Pulmonary artery endothelial cell (primary cell): ENCODE measurements around the gene PPM1J. TPM values are rescaled to one million over a fixed set of nuclear protein-coding genes. Genes with fewer than 3 reads are reported as not detected.

ENCODE experiments used
- DNase-seq: peaks from one replicate; pipeline ENCODE4 v3.0.0-alpha.2; 2011; ENCODE audit warnings: low read depth, low spot score
- total RNA-seq: library from RNA; depleted of rRNA; stranded (reverse); fragments of >200 nt; gene quantifications from 2 replicates; pipeline ENCODE4 v1.2.3, GENCODE V29; 2014

Gene PPM1J
- total RNA-seq, 1 donor from 2014 or later: 1.8 TPM

GRCh38 chr1:112707221-112708001 is 7.7 kb downstream of the PPM1J start:
- peak; percentile 64 for DNase-seq

GRCh38 chr1:112706505-112707220 is 8.5 kb downstream of the PPM1J start, which contains the start of gene RHOC:
Gene RHOC, minus strand, starts transcription at chr1:112707127. Its CDS starts 3,328 bp downstream, at chr1:112703799.
- no peak for DNase-seq

- peak; percentile 89 for DNase-seq
These were observed 10.1 kb downstream of the PPM1J start for GRCh38 chr1:112704934-112705627.

- no peak for DNase-seq
These were observed 10.7 kb downstream of the PPM1J start for GRCh38 chr1:112704391-112704933.

- DNase-seq: no peak
These were observed 11.4 kb downstream of the PPM1J start for GRCh38 chr1:112703706-112704105.

GRCh38 chr1:112702420-112703261 is 12.5 kb downstream of the PPM1J start:
- no peak for DNase-seq

- DNase-seq: no peak
These were observed 13.1 kb downstream of the PPM1J start for GRCh38 chr1:112702067-112702395.

GRCh38 chr1:112701227-112702066 is 13.7 kb downstream of the PPM1J start:
- DNase-seq: no peak

- DNase-seq: peak; percentile 96
These were observed 14.6 kb downstream of the PPM1J start for GRCh38 chr1:112700290-112701226.

GRCh38 chr1:112699425-112700144 is 15.5 kb downstream of the PPM1J start:
- DNase-seq: no peak

GRCh38 chr1:112698366-112699310 is 16.5 kb downstream of the PPM1J start:
- DNase-seq: no peak

GRCh38 chr1:112697781-112698201 is 17.3 kb downstream of the PPM1J start:
- no peak for DNase-seq

- DNase-seq: no peak
These were observed 18.4 kb downstream of the PPM1J start for GRCh38 chr1:112696578-112697314.

- DNase-seq: no peak
These were observed 19.9 kb downstream of the PPM1J start for GRCh38 chr1:112695276-112695675.

GRCh38 chr1:112694363-112694929 is 20.7 kb downstream of the PPM1J start:
- no peak for DNase-seq

- no peak for DNase-seq
These were observed 21.3 kb downstream of the PPM1J start for GRCh38 chr1:112693821-112694220.
